GM18858 (cell line): ENCODE data around the gene LCE6A.

ENCODE experiments used
- ATAC-seq: cut with Tn5 transposase; IDR thresholded peaks from one replicate; pipeline ENCODE4 v1.9.1; 2021; ENCODE audit not compliant: unreplicated experiment

LCE6A gene

GRCh38 chr1:152873495-152873894 is 30.8 kb downstream of the LCE6A start:
- ATAC-seq: no peak

GRCh38 chr1:152876827-152877226 is 34.2 kb downstream of the LCE6A start:
- ATAC-seq: no peak

GRCh38 chr1:152878042-152878441 is 35.4 kb downstream of the LCE6A start, which contains the start of gene SMCP:
Gene SMCP (plus strand): TSS chr1:152878322. CDS start chr1:152884423, 6,101 bp downstream.
- no peak for ATAC-seq

- ATAC-seq: no peak
Observed at GRCh38 chr1:152879559-152880198, 37.0 kb downstream of the LCE6A start.

- ATAC-seq: no peak
Observed at GRCh38 chr1:152880316-152880715, 37.7 kb downstream of the LCE6A start.

- ATAC-seq: no peak
Observed at GRCh38 chr1:152880907-152881306, 38.3 kb downstream of the LCE6A start.

- no peak for ATAC-seq
Observed at GRCh38 chr1:152884085-152884484, 41.4 kb downstream of the LCE6A start.

GRCh38 chr1:152884506-152884905 is 41.9 kb downstream of the LCE6A start:
- no peak for ATAC-seq

GRCh38 chr1:152884966-152885624 is 42.4 kb downstream of the LCE6A start:
- no peak for ATAC-seq

GRCh38 chr1:152886085-152886484 is 43.4 kb downstream of the LCE6A start:
- no peak for ATAC-seq

- no peak for ATAC-seq
Observed at GRCh38 chr1:152886758-152887409, 44.2 kb downstream of the LCE6A start.

GRCh38 chr1:152888126-152888525 is 45.5 kb downstream of the LCE6A start:
- ATAC-seq: no peak
